GM18909 (cell line): ENCODE measurements around the gene TBC1D3B.
"Not testable (repeated sequence)": the region's sequence is repeated elsewhere in the genome, so short reads cannot be mapped to it uniquely, and the experiment has no call there.

Source experiments
- ATAC-seq: cut with Tn5 transposase; IDR thresholded peaks from one replicate; pipeline ENCODE4 v1.9.1; 2021; ENCODE audit warnings: mild to moderate bottlenecking; ENCODE audit not compliant: unreplicated experiment, poor library complexity

TBC1D3B gene

GRCh38 chr17:36176536-36176935, at the start of gene TBC1D3B:
Gene TBC1D3B (minus strand): TSS chr17:36176636. CDS start chr17:36175050, 1,586 bp downstream.
- not testable (repeated sequence) for ATAC-seq

DNA sequence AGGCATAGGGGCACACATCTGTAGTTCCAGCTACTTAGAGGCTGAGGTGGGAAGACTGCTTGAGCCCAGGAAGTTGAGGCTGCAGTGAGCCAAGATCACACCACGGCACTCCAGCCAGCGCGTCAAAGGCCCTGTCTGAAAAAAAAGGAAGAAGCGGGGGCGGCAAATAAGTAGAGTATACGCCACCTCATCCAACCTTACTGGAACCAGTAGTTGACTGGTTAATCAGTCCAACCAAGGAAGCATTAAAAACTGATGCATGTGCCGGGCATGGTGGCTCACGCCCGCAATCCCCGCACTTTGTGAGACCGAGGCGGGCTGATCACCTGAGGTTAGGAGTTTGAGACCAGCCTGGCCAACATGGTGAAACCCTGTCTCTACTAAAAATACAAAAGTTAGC, 46.5 kb upstream of the TBC1D3B start:
- not testable (repeated sequence) for ATAC-seq

- ATAC-seq: not testable (repeated sequence)
These were observed 45.2 kb upstream of the TBC1D3B start for GRCh38 chr17:36221581-36222100.

- not testable (repeated sequence) for ATAC-seq
These were observed 44.5 kb upstream of the TBC1D3B start for GRCh38 chr17:36220737-36221580.

DNA sequence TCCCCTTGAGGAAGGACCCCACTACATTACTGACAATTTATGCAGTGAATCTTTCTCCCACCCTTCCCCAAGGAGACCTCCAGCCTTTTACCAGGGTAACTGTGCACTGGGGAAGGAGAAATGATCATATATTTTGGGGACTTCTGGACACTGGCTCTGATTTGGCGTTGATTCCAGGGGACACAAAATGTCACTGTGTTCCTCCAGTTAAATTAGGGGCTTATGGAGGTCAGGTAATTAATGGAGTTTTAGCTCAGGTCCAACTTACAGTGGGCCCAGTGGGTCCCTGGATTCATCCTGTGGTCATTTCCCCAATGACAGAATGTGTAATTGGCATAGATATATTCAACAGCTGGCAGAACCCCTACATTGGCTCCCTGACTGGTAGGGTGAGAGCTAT, 43.1 kb upstream of the TBC1D3B start:
- ATAC-seq: not testable (repeated sequence)

DNA sequence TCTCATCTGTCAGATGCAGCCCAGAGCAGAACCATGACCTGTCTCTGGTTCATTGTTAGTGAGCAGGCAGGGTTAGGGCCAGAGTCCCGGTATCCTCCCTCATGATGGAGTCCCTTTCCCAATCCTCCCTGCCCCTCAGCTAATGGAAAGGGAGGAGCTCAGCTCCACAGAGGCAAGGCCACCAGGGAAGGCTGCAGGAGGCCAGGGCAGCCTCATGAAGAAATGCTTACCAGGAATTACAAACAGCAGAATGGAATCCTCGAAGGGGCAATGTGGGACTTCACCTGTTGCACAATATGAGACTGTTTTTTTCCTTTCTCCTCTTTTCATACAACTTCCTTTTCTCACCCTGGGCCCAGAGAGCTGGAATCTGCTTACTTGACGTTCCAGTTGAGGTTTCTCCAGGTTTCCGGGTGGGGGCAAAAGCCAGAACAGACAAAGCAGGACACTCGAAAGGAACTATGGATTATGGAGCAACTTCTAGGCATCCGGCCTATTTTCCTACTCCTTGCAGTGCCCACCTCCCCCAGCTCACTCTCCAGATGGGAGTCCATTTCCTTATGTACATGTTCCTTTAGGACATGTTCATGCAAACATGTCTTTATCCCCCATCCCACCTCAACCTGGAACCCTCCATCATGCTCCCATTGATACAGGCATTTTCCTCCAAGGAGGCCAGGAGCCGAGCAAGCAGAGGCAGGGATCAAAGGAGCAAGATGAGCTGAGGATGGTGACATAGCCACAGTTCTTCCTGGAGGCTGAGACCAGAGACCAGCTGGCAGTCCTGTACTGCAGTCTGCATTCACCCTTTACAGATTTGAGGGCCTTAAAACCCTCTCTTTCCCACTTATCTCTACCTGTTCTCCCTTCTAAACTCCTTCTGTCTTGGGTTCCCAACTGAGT, 39.2 kb upstream of the TBC1D3B start:
- not testable (repeated sequence) for ATAC-seq

DNA sequence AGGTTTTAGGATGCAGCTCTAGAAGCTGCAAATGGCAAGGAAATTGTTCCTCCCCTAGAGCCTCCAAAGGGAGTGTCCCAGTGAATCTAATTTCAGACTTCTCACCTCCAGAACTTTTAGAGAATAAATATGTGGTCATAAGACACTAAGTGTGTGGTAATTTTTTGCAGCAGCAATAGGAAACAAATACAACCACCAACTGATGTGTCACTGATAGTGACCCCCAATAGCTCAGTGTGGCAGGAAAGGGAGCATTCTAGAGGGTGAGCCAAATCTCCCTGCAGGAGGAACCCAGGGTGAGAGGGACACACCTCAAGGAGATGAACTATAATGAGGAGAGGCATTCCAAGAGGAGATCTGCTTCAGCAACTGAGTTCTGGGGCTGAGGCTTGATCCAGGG, 38.5 kb upstream of the TBC1D3B start:
- ATAC-seq: no peak

- ATAC-seq: no peak
These were observed 37.3 kb upstream of the TBC1D3B start for GRCh38 chr17:36213695-36214094.

GRCh38 chr17:36212966-36213365, 36.5 kb upstream of the TBC1D3B start:
- no peak for ATAC-seq

DNA sequence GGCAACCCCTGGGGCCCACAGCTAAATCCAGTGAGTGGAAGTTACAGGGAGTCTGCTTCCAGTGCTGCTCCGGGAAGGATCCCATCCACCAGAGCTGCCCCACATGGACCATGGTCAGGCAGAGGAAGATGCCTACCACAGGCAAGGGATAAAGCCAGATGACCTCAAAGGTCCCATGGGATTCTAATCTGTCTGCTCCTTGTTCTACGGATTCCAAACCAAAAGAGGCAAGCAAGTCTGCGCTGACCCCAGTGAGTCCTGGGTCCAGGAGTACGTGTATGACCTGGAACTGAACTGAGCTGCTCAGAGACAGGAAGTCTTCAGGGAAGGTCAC, 35.8 kb upstream of the TBC1D3B start:
- ATAC-seq: no peak

DNA sequence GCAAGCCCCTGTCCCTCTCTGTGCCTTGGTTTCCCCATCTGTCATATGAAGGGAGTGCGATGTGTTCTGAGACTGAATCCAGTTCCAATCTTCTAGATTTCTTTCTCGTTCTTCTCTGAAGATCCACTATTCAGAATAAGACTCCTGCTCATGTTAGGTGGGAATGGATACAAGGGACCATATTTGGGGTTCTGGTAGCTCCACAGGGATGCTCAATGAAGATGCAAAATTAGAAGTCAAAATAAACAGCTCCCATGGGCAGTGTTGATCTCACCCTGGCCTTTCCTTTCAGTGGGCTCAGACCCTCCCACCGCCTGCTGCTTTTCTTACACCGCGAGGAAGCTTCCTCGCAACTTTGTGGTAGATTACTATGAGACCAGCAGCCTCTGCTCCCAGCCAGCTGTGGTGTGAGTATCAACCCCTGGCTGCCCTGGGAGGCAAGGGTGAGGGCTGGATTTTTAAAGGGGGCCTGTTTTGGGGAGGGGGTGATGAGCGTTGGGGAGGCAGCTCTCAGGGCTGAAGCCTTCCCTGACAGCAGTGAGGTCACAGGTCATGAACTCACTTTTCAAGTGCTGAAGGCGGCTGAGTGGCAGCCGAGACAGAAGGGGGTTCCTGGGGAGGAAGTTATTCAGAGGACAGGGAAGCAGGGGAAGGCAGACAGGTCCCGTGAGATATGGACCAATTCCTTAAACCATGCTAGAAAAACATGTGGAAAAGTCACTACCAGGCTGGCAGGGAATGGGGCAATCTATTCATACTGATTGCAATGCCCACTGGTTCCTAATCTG, 35.2 kb upstream of the TBC1D3B start:
- not testable (repeated sequence) for ATAC-seq

GRCh38 chr17:36210439-36211211, 34.2 kb upstream of the TBC1D3B start, which contains the start of gene CCL4L2:
Gene CCL4L2 (plus strand): TSS chr17:36211063.
- ATAC-seq: peak; percentile 67

DNA sequence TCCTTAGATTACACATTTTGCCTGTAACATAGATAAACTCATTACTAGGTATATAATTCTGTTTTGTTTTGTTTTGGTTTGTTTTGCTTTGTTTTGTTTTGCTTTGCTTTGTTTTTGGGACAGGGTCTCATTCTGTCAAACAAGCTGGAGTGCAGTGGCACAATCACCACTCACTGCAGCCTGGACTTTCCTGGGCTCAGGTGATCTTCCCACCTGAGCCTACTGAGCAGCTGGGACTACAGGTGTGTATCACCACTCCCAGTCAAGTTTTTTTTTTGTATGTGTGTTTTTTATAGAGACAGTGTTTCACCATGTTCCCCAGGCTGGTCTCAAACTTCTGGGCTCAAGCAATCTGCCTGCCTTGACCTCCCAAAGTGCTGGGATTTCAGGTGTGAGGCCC, 33.1 kb upstream of the TBC1D3B start:
- no peak for ATAC-seq

DNA sequence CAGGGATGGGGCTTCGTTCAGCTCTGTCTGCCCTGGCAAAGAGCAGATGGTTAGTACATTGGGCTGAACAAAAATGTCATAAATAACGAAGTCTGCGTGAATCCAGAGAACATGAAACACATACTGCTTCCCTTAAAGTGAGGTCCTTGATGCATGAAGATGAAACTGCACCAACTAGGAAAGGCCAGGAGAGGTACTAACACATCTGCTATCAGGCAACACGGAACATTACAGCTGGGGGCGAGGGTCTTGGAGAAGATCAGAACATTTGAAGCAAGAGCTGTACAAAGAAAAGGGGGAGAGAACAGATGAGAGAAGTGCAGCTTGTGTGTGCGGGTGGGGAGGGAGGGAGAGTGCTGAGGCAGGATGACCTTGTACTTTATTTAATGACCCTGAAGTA, 30.9 kb upstream of the TBC1D3B start:
- ATAC-seq: not testable (repeated sequence)

DNA sequence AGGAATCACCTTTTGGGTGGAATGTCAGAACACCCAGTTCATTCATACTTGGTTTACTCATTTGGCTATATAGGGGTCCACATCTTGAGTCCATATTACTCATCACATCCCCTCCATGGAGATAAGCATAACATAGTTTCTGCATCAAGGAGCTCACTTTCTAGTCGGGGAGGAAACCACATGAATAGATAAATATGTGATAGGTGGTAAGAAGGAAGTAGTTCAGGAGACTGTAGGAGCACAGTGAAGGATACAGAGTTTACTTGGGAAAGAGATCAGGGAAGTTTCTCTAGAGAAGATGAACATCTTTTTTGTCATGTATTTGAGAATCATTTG, 30.0 kb upstream of the TBC1D3B start:
- ATAC-seq: not testable (repeated sequence)

DNA sequence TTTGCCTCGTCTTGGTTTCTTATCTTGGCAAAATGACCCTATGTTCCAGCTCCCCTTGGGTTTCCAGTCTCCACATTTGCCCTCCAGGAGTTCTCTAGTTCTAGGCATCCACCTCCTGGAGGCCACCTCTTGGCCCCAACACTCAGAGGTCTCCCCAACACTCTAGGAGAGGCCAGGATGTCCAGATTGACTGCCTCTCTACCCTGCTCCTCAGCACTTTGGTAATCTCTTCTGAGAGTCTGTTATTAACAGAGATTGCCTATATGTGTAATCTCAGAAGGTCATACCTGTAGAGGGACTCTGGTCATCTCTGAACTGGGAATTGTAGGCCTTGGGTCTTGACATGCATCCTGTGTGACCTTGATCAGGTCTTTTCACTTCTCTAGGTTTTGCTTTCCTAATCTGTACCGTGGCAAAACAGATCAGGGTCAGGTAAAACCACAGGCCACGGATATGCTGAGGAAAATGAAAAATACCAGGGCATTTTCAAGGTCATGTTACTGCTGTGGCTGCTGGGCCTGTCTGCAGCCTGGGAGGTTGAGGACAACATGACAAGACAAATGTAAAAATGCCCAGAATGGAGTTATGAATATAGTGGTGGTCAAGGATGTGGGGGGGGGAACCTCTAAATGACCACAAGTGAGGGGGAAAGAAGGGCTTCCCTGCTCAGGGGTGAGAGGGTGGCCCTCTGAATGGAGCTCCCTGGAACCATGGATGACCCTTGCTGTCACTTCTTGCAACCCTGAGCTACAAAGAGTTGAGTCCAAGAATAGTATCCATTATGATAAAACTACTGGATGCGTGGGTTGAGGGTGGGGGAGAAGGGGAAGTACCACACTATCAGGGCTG, 29.4 kb upstream of the TBC1D3B start:
- ATAC-seq: no peak

DNA sequence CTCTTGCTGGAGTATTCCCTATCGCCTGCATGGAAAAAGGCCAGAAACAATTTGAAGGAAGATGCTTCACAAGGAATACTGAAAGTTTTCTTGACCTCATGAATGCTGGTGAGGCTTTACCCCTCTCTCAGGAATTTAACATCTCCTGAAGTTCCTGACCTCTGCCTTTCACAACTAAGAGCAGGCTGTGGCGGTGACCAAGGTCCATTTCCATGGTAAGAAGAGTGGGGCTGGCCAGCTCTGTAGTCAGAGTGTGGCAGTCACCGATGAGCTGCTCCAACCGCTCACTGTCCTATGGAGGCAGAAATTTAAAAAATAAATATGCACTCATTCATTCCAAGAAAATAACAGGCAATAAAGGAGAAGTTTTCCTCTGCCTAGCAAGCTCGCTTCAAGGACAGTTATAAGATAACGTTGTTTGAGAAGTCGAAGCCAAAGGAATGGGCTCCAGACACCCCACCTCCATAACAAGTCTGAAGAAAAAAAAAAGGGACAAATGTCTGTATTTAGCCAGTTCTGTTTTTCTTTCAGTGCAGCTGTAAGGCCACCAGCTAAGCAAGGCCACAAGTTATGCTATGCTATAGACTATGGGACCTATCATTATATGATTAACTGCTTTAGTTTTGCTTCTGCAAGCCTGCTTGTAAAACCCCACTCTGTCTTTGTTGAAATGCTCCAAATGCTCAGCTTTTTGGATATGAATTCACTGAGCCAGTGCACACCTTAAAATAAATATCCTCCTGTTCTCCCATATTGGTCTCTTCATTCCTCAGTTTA, 28.5 kb upstream of the TBC1D3B start:
- ATAC-seq: no peak

GRCh38 chr17:36203335-36203734, 26.9 kb upstream of the TBC1D3B start:
- no peak for ATAC-seq
